Measurements from ENCODE around the gene RAPGEF2.
"Not testable (repeated sequence)": the region's sequence is repeated elsewhere in the genome, so short reads cannot be mapped to it uniquely, and the experiment has no call there.

RAPGEF2 gene

DNA sequence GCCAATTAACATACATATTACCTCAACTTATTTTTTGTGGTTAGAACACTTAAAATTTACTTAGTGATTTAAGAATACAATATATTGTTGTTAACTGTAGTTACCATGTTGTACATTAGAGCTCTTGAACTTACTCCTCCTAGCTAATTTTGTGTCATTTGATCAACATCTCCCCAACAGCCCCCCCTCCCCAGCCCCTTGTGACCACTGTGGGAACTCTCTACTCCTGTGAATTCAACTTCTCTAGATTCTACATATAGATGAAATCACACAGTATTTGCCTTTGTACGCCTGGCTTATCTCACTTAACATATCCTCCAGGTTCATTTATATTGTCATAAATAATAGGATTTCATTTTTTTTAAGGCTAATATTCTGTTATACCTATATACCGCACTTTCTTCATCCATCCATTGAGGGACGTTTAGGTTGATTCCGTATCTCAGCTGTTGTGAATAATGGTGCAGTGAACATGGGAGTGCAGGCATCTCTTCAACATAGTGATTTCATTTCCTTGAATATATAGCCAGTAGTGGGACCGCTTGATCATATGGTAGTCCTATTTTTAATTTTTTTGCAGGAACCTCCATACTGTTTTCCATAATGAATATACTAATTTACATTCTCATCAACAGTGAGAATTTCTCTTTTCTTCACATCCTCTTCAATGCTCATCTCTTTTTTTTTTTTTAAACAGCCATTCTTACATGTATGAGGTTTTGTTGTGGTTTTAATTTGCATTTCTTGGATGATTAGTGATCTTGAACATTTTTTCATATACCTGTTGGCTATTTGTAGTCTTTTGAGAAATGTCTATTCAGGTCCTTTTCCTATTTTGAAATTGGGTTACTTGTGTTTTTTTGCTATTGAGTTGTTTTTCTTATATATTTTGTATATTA, 66.8 kb downstream of the RAPGEF2 start:
- no peak for DNase-seq

DNA sequence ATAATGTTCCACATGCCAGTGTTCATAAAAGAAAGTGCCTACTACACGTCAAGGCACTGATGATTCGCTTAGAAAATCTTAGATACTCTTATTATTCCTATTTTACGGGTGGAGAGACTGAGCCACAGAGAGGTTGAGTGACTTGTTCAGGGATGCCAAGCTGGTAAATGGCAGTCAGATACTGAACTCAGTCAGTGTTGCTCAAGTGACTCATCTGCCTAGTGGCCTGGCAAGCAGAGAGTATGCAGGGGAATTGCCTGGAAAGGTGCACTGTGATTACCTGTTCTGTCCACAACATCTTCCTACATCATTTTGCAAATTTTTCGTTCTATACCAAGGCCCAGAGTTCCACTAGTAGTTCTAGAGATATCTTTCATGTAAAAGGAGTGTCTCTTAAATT, 68.4 kb downstream of the RAPGEF2 start:
- no peak for DNase-seq

DNA sequence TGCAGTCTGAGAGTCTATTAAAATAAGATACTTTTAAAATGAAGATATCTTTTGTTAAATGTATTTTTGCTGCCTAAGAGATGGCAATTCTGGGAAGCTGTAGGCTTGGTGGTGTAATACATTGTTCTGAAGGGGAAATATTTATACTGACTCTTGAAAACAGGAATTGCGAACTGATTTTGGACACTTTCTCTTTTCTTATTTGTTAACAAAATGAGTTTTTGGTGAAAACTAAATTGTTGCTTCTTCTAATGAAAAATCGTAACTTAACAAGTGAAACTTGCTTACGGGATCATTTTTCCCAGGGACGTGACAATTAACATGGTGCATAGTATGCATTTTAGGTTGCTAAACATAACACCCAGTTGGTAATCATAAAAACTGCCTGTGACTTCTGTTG, 71.0 kb downstream of the RAPGEF2 start:
- DNase-seq: no peak

DNA sequence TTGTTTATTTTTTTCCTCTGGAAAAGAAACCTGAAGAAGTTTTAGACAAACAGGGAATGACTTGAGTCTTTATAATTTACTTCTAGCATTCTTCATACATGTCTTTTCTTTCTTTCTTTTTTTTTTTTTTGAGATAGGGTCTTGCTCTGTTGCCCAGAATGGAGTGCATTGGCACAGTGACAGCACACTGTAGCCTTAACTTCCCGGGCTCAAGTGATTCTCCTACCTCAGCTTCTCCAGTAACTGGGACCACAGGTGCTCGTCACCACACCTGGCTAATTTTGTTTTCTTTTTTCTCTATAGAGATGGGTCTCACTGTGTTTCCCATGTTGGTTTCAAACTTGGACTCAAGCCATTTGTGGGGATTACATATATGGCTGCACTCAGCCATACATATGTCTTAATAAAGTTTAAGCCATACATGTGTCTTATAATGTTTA, 71.8 kb downstream of the RAPGEF2 start:
- DNase-seq: no peak

DNA sequence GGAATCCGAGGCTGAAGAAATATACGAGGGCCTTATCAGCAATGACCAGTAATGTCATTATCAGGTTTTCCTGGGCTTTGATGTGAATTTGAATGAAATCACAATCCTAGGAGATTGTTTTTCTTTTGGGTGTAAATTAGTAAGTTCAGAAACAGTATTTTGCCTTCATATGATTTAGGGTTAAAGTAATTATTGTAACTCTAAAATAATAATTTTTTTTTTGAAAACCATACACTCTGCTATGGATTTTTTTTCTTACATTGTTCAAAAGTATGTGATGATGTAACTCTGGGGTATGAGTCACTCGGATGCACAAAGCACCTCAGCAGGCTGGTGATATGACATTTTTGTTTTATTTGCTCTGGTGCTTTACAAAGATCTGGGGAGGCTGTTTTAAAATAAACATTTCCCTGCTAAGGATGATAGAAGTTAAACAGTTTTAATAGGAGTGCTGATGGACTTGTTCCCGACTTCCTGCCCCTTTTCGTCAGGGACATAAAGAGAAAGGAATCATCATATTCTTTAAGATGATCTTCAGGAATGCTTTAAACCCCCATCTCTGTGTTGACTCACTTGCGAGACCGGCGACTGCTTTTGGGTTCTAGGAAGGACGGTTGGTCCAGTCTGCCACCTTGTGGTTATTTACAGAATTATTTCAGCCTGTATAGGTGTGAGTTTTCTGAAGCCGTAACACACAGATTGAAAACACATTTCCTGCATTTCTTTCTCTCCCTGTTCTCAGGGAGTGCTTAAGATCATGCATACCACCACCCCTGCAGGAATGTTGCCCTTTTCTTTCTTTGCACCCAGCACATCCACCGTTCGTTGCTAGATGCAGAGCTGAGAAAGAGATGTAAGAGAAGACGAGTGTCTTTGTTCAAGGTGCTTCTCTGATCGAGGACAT, 72.5 kb downstream of the RAPGEF2 start:
- peak; percentile 42 for DNase-seq

DNA sequence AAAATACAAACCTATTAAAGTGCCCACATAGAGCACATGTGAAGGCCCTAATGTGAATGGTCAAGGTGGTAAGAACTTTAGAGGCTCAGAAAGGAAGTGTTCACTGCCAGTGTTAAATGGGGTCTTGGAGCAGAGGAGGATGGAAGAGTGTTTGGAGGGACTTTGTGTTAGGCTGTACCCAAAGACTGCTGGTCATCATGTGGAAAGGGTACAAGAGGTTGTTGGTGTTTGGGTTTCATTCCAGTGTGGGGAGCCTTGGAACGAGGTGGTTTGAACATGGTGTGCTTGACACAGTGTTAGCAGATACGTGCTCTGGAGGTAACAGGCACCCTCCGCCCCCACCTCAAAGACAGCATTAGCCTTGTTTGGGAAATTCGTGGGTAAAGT, 73.1 kb downstream of the RAPGEF2 start:
- no peak for DNase-seq

DNA sequence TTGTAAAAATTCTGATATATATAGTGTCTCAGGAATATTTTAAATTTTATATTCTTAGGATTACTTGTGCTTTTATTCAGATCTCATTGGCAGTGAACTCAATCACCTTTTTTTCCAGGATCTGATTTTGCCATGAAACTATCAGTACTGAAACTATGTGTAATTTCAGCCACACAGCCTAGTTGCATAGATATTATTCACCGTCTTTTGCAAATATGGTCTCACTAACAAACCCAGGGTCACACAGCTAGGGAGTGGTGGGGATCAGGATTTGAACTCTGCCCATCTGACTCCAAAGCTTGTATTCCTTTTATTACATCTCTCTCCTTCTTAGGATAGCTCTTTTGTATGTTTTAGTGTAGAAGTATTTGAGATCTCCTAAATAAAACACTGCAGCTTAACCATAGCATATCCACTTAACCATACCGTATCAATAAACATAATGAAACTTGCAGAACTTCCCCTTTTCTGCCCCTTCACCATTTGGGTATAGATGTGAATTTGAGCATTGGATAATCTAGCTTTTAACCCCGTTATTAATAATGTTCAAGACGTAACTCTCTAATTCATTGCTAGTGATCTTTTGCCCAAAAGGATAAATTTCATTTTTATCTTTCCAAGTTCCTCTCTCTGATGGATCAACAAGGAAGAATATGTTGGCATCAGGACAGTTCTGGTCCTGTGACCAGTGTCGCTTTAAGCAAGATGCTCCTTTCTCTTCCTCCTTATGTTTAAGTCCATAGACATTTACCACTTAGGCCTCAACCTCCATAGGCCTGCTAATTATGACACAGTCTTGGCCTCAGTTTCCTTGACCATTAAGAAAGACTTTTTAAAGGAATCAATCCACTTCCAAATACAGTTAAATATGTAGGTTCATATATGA, 74.6 kb downstream of the RAPGEF2 start:
- no peak for DNase-seq

DNA sequence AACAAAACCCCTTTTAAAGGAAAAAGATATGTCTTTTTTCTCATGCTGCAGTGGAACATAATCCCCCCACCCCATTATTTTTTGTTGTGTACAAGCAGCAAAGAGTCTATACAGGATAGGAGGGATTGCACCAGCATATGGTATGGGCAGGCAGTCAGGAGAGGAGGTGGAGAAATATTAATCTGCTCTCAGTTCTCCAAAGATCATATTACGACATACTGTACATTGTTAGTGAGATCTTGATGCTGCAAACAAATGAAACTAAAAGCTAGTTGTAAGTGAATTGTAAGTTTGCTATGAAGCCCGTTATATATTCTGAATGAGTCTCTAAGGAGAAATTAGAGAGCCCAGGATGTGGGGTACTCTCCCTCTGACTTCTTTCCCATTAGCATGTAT, 75.3 kb downstream of the RAPGEF2 start:
- no peak for DNase-seq

DNA sequence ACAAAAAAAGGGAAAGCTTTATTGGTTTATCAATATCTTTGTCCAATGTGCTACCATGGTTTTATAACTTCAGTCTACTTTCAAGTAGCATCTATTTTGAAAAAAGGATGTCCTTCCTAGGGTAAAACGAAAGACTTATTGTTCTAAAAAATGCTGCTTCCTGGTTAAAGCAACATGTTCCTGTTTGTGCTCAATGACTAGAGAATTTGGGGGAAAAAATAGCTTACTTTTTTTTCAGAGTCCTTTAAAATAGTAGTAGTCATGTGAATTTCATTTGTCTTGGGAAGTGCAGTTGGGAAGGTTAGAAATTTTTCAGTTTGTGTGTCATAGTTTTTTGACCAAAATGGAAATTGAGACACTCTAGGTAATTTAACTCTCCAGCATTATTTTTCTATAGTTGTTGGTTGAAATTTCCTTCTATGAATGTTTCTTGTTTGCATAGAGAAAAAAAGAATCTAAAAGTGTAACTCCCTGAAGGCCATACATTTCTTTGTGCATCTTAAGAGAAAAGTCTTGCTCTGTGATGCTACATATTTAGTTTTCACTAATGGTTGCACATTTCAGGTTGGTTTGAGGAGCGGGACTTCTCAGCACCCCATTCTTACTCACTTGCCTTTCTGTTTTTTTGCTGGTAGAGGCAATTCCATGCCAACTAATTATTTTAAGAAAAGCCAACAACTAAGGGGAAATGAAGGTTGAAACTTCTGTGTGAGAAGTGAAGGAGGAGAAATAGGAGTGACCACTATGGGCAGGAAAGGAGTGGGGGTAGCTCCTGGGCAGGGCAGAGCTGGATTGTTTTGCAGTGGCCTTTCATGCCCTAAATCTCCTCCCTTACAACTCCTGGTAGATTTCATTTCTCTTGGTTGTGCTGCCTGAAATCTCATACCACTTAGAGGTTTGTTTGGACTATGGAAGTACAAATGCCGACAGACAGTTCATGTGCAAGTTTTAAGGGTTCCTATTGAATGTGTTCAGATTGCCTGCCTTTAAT, 76.4 kb downstream of the RAPGEF2 start:
- DNase-seq: no peak

DNA sequence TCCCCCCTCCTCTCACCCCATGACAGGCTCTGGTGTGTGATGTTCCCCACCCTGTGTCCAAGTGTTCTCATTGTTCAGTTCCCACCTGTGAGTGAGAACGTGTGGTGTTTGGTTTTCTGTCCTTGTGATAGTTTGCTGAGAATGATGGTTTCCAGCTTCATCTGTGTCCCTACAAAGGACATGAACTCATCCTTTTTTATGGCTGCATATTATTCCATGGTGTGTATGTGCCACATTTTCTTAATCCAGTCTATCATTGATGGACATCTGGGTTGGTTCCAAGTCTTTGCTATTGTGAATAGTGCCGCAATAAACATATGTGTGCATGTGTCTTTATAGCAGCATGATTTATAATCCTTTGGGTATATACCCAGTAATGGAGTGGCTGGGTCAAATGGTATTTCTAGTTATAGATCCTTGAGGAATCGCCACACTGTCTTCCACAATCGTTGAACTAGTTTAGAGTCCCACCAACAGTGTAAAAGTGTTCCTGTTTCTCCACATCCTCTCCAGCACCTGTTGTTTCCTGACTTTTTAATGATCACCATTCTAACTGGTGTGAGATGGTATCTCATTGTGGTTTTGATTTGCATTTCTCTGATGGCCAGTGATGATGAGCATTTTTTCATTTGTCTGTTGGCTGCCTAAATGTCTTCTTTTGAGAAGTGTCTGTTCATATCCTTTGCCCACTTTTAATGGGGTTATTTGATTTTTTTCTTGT, 81.2 kb downstream of the RAPGEF2 start:
- DNase-seq: not testable (repeated sequence)

DNA sequence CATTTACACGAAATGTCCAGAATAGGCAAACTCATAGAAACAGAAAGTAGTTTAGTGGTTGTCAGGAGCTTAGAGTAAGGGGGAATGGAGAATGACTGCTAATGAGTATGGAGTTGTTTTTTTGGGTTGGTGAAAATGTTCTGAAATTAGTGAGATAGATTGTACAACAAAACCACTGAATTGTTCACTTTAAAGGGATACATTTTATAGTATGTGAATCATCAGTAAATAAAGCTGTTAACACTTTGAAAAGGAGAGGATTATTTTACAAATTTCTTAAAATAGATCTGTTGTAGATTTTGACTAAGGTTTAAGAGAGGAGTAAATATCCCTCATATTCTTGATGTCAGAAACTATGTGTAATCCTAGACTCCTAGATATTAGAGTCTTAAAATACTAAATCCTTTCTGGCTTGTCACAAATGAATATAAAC, 82.7 kb downstream of the RAPGEF2 start:
- no peak for DNase-seq

DNA sequence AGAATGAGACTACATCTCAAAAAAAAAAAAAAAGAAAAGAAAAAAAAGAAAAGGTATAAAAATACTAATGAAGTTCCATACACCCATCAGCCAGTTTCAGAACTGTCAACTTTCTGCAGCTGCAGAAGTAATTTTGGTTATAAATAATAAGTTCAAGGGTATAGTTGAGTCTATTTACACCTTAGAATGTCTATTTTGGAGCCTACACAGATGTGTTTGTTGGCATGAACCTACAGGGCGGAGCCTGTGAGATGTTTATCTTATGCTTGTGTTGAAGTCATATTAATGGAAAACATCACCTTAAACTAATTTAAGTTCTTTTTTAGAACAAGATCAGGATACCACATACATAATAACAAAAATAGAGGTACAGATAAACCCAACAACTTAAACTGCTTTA, 85.8 kb downstream of the RAPGEF2 start:
- no peak for DNase-seq

DNA sequence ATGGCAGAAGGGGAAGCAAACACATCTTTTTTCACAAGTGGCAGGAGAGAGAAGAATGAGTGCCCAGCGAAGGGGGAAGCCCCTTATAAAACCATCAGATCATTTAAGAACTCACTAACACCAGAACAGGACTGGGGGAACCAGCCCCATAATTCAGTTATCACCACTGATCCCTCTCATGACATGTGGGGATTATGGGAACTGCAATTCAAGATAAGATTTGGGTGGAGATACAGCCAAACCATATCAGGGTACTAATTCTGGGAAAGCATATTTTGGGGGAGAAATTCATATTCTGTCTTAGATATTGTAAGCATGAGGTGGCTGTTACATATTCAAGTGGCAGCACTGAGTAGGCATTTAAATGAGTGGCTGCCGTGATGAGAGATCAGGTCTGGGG, 87.8 kb downstream of the RAPGEF2 start:
- no peak for DNase-seq

DNA sequence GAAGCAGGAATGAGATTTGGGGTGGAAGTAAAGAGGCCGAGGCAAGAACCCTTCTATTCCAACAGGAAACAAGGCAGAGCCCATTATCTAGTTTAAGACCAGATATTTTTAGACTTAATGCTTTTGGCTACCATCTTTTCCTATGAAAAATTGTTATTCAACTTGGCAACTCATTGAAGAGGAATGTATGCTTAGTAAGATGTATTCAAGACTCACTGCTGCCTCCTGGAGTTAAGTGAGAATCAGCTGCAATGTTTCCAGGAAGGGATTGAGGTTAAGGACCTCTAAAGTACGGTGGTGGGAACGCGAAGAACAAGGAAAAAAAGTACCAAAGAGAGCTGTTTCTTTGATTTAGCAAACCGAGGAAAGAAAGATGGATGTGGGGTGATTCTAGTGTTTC, 89.1 kb downstream of the RAPGEF2 start:
- DNase-seq: no peak

DNA sequence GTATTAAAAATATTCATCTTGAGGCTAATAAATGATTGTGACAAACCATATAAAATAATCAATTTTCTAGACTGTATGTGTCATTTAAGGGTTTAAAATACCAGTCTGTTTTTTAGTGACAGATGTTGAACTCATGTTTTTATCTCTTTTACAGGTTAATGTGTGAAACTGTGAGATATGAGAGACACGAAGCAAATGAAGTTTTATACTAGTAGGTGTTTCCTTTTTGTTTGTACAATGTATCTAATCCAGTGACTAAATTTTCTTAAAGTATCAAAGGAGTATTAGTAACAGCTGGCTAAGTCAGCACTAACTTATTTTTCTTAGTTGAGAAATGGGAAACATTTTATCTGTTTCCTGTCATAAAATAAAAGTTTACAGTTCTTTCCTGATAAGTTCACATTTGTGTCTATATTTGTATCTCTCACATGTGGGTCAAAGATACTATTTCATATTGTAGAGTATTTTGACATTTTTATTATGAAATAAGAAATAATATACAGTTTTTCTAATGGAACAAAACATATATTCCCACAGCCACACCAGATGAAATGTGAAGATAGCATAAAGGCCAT, 90.3 kb downstream of the RAPGEF2 start:
- no peak for DNase-seq

DNA sequence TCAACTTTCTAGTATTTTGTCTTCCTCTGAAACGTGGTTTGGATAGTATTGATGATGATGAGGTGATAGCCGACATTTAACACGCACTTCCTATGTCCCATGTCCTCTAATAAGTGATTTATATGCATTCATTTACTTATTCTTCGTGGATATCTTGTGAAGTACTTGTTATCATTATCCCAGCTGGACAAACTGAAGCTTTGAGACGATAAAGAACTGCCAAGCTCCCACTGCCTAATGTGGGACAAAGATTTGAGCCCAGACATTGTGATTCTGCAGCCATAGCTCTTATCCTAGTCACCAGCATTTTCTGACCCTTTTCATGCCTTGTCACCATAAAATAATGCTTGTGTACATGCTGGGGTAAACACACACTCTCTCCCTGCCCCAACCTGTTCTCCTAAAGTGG, 92.5 kb downstream of the RAPGEF2 start:
- no peak for DNase-seq

DNA sequence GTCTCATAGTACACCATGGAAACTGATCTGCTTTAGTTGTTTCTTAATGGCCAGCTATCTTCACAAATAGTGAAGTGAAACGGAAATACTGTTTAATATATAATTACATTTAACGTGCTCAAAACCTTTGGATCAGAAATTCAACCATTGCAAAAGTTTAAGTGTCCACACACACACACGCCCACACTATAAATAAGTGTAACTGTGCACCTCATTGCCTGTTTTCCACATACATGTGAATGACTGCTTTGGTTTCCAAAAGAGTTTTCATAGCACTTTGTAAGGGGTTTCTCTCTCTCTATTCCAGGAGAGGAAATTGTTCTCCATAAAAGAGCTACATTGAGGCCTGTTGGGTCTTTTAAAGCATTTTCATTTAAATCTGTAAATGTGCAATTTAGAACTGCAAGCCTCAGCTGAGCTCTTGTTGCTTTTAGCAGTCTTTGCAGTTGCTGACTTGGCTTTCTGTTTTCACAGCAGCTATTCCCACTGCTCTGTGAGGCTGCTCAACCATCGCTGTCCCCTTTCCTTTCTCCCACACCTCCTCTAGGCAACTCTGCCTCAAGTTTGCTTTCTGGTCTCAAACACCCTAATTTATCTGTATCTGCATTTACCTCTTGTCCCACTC, 94.5 kb downstream of the RAPGEF2 start:
- no peak for DNase-seq

DNA sequence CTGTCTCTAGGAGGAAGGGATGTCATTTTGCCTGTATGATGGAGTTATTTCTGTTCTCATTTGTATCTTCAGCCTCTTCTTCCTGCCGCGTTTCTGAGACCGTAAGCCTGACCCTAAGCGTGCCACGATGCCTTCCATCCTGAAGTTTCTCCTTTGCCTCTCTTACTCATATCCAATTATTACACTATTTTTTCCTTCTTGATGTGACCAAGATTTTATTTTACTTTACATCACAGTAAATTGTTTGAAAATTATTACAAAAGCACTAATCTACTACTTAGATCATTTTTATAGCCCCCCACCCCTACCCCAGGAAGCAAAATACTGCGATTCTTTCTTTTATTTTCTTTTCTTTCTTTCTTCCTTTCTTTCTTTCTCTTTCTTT, 95.0 kb downstream of the RAPGEF2 start:
- no peak for DNase-seq

DNA sequence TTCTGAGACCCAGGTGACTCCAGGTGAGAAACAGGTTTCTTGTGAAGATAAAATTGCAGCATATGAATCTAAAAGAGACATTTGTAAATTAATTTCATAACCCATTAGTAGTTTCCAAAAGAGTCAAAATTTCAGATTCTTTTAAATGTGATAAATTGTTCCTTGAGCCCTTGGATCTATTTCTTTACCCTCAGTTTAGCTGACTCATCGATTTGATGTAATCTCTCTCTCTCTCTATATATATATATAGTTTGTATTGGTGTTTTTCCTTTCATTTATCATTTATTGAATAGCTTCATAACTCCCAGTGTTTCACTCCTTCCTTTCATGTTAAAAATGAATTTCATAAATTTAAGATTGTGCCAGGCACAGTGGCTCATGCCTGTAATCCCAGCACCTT, 96.9 kb downstream of the RAPGEF2 start:
- no peak for DNase-seq

DNA sequence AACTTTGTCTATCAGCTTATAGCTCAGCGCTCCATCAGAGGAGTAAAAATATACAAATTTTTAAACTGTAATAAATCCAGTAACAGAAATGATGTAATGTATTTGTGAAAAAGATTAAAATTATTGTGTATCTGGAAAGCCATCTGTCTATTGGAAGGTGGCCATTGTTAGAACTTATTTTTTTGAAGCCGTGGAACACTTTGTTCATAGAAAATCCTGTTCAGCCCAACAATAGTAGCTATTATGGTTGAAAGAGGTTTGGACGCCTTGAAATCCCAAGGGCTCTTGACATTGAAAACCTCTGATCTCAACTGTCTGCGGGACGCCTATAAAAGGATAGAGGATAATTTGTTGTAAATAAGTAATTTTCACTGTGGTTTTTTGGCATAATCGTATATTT, 98.3 kb downstream of the RAPGEF2 start:
- DNase-seq: no peak

All from activated gamma-delta T cell treated with Interleukin-2 at 50 U/mL for 16 hours (primary cell).